BJ (cell line): ENCODE measurements around the gene SLC28A1. TPM values are rescaled to one million over a fixed set of nuclear protein-coding genes. Genes with fewer than 3 reads are reported as not detected.
"Not testable (repeated sequence)": the region's sequence is repeated elsewhere in the genome, so short reads cannot be mapped to it uniquely, and the experiment has no call there.

Source experiments
- CTCF ChIA-PET: fragments of 350-600 bp; formaldehyde crosslinking; extraction: SDS; loops from one replicate; lab custom pipeline; 2021; ENCODE audit warnings: antibody characterized with exemption, inconsistent platforms; lab: Yijun Ruan, JAX
- POLR2A ChIA-PET: fragments of 300-600 bp; sonication (Branson Sonifier 250); formaldehyde crosslinking; extraction: SDS; loops from one replicate; lab custom pipeline; 2021; ENCODE audit warnings: antibody characterized with exemption; lab: Charles Lee
- DNase-seq: peaks from one replicate; pipeline ENCODE4 v3.0.0-alpha.2; 2011; ENCODE audit warnings: low read depth
- H3K27me3 ChIP-seq: 2 replicates; pipeline ENCODE4 v1.6.0; 2011; ENCODE audit warnings: low read length; ENCODE audit not compliant: control insufficient read depth, insufficient read depth
- H3K36me3 ChIP-seq: 2 replicates; pipeline ENCODE4 v1.5.1; 2011; ENCODE audit warnings: low read length; ENCODE audit not compliant: control insufficient read depth, insufficient read depth
- H3K4me3 ChIP-seq: 2 replicates; pipeline ENCODE4 v1.5.1; 2011; ENCODE audit warnings: low read depth, mild to moderate bottlenecking, control low read depth, low read length
- polyA plus RNA-seq: library from polyadenylated mRNA; depleted of rRNA; stranded (reverse); fragments of >200 nt; gene quantifications from 2 replicates; pipeline ENCODE4 v1.2.3, GENCODE V29; 2011
- TF ChIP-seq, protein P1 (sequence below): IDR thresholded peaks from 2 replicates; pipeline ENCODE4 v1.5.1; 2011; ENCODE audit warnings: low read depth, mild to moderate bottlenecking, control low read depth, inconsistent platforms, low read length, moderate library complexity; ENCODE audit not compliant: insufficient read depth

SLC28A1 gene
- polyA plus RNA-seq, 1 experiment = 0.05 TPM

DNA sequence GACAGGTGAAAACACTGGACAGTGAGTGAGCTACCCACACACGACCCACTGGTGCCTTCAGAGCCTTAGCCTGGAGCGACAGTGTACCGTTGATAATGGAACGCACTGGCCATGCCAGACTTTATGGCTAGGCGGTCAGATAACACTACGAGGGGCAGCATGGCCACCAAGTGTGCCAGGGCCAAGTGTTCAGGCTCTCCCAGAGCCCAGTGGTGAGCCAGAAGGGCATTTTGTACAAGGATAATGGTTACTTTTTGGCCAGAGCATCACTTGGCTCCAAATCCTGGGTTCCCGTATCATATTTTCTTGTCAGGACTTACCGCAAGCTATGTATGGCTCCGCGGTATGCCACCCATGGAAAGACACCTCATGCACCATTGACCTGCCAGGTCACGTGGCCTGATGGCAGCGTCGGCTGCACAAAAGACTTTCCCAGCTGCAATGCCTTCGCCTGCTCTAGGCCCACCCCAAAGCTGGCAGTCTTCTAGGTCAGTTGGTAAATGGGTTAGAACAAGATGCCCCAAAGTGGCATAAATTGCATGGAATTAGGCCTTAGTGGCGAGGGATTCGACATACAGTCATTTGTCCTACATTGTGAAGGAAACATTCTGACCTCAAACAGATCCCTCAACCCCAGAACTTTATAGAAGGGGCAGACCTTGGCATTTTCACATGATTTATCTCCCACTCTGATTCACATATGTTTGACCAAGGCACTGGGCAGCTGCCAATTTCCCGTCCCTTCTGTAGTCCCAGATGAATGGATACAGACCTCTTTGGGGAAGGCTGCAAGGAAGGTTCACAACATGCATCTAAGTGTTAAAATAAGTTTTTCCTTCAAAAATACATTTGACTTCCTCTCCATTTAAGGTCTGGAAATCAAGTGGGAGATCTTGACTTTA is 12.2 kb upstream of the SLC28A1 start:
- H3K27me3 ChIP-seq = 0 out of 2 replicates have a peak, but pooled peaks cover 1% of the 10 kb centered on the region
- no peak overlapping the region for H3K4me3 ChIP-seq
- no peaks in the 10 kb centered on the region for H3K36me3 ChIP-seq
- TF ChIP-seq, protein P1, sequence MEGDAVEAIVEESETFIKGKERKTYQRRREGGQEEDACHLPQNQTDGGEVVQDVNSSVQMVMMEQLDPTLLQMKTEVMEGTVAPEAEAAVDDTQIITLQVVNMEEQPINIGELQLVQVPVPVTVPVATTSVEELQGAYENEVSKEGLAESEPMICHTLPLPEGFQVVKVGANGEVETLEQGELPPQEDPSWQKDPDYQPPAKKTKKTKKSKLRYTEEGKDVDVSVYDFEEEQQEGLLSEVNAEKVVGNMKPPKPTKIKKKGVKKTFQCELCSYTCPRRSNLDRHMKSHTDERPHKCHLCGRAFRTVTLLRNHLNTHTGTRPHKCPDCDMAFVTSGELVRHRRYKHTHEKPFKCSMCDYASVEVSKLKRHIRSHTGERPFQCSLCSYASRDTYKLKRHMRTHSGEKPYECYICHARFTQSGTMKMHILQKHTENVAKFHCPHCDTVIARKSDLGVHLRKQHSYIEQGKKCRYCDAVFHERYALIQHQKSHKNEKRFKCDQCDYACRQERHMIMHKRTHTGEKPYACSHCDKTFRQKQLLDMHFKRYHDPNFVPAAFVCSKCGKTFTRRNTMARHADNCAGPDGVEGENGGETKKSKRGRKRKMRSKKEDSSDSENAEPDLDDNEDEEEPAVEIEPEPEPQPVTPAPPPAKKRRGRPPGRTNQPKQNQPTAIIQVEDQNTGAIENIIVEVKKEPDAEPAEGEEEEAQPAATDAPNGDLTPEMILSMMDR = no peak
- ChIA-PET CTCF (interaction anchor here (0.9 kb wide), 1 partner anchor 10 kb away, joined by 3 read pairs; no protein-coding TSS in a partner anchor), POLR2A (no interaction called here)
- DNase-seq = no peak

DNA sequence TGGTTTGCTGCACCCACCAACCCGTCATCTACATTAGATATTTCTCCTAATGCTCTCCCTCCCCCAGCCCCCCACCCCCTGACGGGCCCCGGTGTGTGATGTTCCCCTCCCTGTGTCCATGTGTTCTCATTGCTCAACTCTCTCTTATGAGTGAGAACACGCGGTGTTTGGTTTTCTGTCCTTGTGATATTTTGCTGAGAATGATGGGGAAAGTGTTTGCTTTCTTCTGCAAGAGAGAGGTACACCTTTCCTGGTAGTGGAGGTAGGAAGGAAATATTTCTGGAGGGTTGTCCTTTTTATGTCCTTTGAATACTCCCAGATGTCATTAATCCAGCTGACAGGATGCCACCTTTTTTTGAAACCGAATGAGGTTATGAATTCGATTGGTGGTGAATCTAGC is 10.5 kb upstream of the SLC28A1 start:
- no peak overlapping the region for H3K4me3 ChIP-seq
- POLR2A ChIA-PET = no interaction called here
- H3K27me3 ChIP-seq = 0 out of 2 replicates have a peak, but pooled peaks cover 1% of the 10 kb centered on the region
- DNase-seq = no peak
- CTCF ChIA-PET = interaction anchor here (1.6 kb wide), 1 partner anchor 10 kb away, joined by 6 read pairs; no protein-coding TSS in a partner anchor
- TF ChIP-seq, protein P1 = no peak
- no peaks in the 10 kb centered on the region for H3K36me3 ChIP-seq

DNA sequence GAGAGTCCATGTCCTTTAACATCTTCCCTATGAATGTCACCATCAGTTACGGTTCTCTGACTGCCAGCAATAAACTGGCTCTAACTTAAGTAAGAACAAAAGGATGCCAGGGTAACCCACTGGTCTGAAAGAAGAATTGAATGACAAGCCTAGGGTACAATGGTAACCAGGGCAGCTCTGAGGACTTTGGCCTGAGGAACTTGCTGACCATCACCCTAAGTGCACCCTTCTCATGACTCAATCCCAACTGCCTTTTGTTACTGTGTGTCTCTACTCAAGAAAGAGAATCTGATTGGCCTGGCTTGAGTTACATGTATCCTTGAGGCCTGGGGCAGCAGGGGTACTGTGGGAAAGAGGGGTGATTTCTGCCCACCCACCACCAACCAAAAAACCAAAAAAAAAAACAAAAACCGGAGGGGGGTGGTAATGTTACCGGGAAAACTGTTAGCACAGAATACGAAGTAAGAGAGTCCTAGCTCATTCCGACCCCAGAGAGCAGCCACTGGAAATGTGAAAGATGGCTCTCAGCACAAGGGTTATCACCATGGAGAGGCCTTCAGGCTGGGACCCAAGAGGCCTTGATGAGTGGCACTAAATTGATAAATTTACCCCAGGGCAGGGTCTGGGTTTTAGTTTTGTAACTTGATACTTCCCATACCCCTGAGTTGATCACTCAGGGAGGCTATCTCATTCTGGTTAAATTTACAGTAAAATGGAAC is 9.3 kb upstream of the SLC28A1 start:
- Histone ChIP-seq H3K36me3 (no peaks in the 10 kb centered on the region), H3K27me3 (0 out of 2 replicates have a peak, but pooled peaks cover 1% of the 10 kb centered on the region), H3K4me3 (no peak overlapping the region)
- DNase-seq = no peak
- ChIA-PET CTCF (interaction anchor here (0.6 to 1.6 kb wide), 2 partner anchors 11 to 854 kb away, joined by 3 to 6 read pairs; no protein-coding TSS in a partner anchor), POLR2A (no interaction called here)
- TF ChIP-seq, protein P1 = no peak

GRCh38 chr15:84876269-84876668 is 8.2 kb upstream of the SLC28A1 start:
- TF ChIP-seq, protein P1 = no peak
- Histone ChIP-seq H3K36me3 (no peaks in the 10 kb centered on the region), H3K4me3 (no peak overlapping the region), H3K27me3 (peaks cover 1% of the 10 kb centered on the region; the same call in 1 of the 2 replicates)
- no peak for DNase-seq
- POLR2A ChIA-PET = no interaction called here
- CTCF ChIA-PET = interaction anchor here (1.4 to 2.7 kb wide), 2 partner anchors 11 to 35 kb away, joined by 5 to 16 read pairs; no protein-coding TSS in a partner anchor

DNA sequence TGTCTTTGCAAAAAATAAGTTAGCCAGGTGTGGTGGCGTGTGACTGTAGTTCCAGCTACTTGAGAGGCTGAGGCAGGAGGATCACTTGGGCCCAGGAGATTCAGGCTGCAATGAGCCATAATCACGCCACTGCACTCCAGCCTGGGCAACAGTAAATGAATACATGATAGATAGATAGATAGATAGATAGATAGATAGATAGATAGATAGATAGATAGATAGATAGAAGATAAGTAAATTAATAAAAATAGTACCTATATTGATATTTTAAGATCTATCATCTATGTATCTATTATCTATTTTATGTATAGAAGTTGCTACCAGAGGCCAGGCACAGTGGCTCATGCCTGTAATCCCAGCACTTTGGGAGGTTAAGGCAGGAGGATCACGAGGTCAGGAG is 6.8 kb upstream of the SLC28A1 start:
- DNase-seq, H3K27me3 ChIP-seq, POLR2A ChIA-PET, H3K4me3 ChIP-seq, H3K36me3 ChIP-seq: not testable (repeated sequence)
- CTCF ChIA-PET = interaction anchor here (0.7 to 2.7 kb wide), 18 partner anchors 8 to 290 kb away, joined by 3 to 16 read pairs (median 4); partner anchors contain the start of genes WDR73 and ZSCAN2
